Transverse colon (tissue), 4 donors: ENCODE results near the gene CBLL1. TPM values are rescaled to one million over a fixed set of nuclear protein-coding genes. Genes with fewer than 3 reads are reported as not detected.

Experiments
- DNase-seq: peaks from one replicate; pipeline ENCODE4 v3.0.0-alpha.2; 2019
- H3K27ac ChIP-seq, 4 donors: fragments of 200-600 bp; sonication (generic); 2 replicates each; pipeline ENCODE4 v1.5.1; 2016 to 2018; ENCODE audit warnings: inconsistent platforms in 4 of 4
- H3K27me3 ChIP-seq: fragments of 200-600 bp; sonication (generic); 2 replicates; pipeline ENCODE4 v1.5.1; 2017; ENCODE audit warnings: inconsistent platforms
- H3K36me3 ChIP-seq, 4 donors: fragments of 200-600 bp; sonication (generic); 2 replicates each; pipeline ENCODE4 v1.5.1; 2017 to 2019; ENCODE audit warnings: inconsistent platforms in 4 of 4
- H3K4me1 ChIP-seq, 4 donors: fragments of 200-600 bp; sonication (generic); 2 replicates each; pipeline ENCODE4 v1.5.1; 2017 to 2020; ENCODE audit warnings: inconsistent platforms in 4 of 4
- H3K4me3 ChIP-seq, 4 donors: fragments of 200-600 bp; sonication (generic); 1 replicate in 1 of 4; 2 replicates in 3 of 4; pipeline versions ENCODE4 v1.5.1 to v1.6.1; 2017 to 2019; ENCODE audit warnings: inconsistent platforms in 4 of 4
- H3K9me3 ChIP-seq, 2 donors: fragments of 200-600 bp; sonication (generic); 2 replicates each; pipeline ENCODE4 v1.5.1; 2017 to 2019; ENCODE audit warnings: inconsistent platforms in 2 of 2
- CTCF ChIP-seq, 5 experiments: fragments of 200-600 bp in 3 of 5; fragments of 450-650 bp in 2 of 5; sonication (generic) in 3 of 5; IDR thresholded peaks; 1 replicate in 2 of 5; 2 replicates in 3 of 5; pipeline ENCODE4 v1.5.1; 2016 to 2017; ENCODE audit warnings: antibody characterized with exemption in 5 of 5, inconsistent platforms in 3 of 5, mild to moderate bottlenecking in 2 of 5, moderate library complexity in 1 of 5
- EP300 ChIP-seq: sonication (generic); formaldehyde crosslinking; IDR thresholded peaks from one replicate; pipeline ENCODE4 v1.6.1; 2017; ENCODE audit warnings: antibody characterized with exemption, low read depth
- POLR2A ChIP-seq: fragments of 450-650 bp; IDR thresholded peaks from one replicate; pipeline ENCODE4 v1.6.1; 2016; ENCODE audit warnings: antibody characterized with exemption, mild to moderate bottlenecking, moderate library complexity
- POLR2AphosphoS5 ChIP-seq, 3 donors: sonication (generic); formaldehyde crosslinking; IDR thresholded peaks; one replicate each; pipeline ENCODE4 v1.6.1; 2016; ENCODE audit warnings: antibody characterized with exemption in 3 of 3
- WGBS, 2 donors: methylation state at CpG; one replicate each; pipeline ENCODE4 v1.1.5; 2018; ENCODE audit warnings: low coverage in 1 of 2; 5-methylcytosine and 5-hydroxymethylcytosine counted together
- in situ Hi-C, 4 donors: fragments of 200-750 bp; cut with MboI; loops; one replicate each; pipeline versions ENCODE4 v1.15.0 to v1.15.1; 2017; ENCODE audit warnings: low sequenced_read_pairs in 3 of 4, low pct_ligation_motif_present in 1 of 4, low pct_unique_long_range_greater_than_20kb in 1 of 4
- intact Hi-C: fragments of 100-400 bp; cut with DNase I; formaldehyde crosslinking; loops from one replicate; pipeline ENCODE4 v1.15.1; 2023; ENCODE audit warnings: low total_unique reads
- total RNA-seq, 4 donors: library from RNA; depleted of rRNA; stranded (reverse); fragments of >200 nt; gene quantifications; one replicate each; pipeline ENCODE4 v1.1.0, GENCODE V29; 2016

The CBLL1 gene
- total RNA-seq, 4 donors from 2014 or later = 30.6 to 53.9 (median 38.8) TPM

GRCh38 chr7:107700570-107700969, 43.4 kb upstream of the CBLL1 start:
- intact Hi-C loops = no loop called here
- no peak for DNase-seq
- Histone ChIP-seq H3K27ac (no peak overlapping the region), H3K36me3 (no peaks in the 10 kb centered on the region), H3K9me3 (no peaks in the 10 kb centered on the region), H3K4me1 (no peaks in the 10 kb centered on the region), H3K27me3 (no peaks in the 10 kb centered on the region), H3K4me3 (no peak overlapping the region)
- no peak for TF ChIP-seq EP300
- no peak for TF ChIP-seq POLR2A
- no peak for TF ChIP-seq POLR2AphosphoS5 (IDR thresholded peaks at IDR 0.05)
- TF ChIP-seq CTCF (IDR thresholded peaks at IDR 0.05) = no peak
- in situ Hi-C loops = no loop called here

GRCh38 chr7:107701191-107701590, 42.8 kb upstream of the CBLL1 start:
- H3K27ac ChIP-seq = no peak overlapping the region
- H3K36me3 ChIP-seq = no peaks in the 10 kb centered on the region
- TF ChIP-seq CTCF (IDR thresholded peaks at IDR 0.05) (no peak), EP300 (no peak), POLR2A (no peak), POLR2AphosphoS5 (IDR thresholded peaks at IDR 0.05) (no peak)
- no peaks in the 10 kb centered on the region for H3K27me3 ChIP-seq
- H3K4me3 ChIP-seq = no peak overlapping the region
- intact Hi-C loops = no loop called here
- H3K9me3 ChIP-seq = no peaks in the 10 kb centered on the region
- 78 to 82% methylated on average over 3 of the region's 3 CpGs for WGBS, 2 donors
- no peaks in the 10 kb centered on the region for H3K4me1 ChIP-seq
- in situ Hi-C loops = no loop called here
- DNase-seq = no peak

GRCh38 chr7:107703219-107703618, 40.7 kb upstream of the CBLL1 start:
- Histone ChIP-seq H3K4me3 (no peak overlapping the region), H3K27ac (no peak overlapping the region), H3K4me1 (no peaks in the 10 kb centered on the region), H3K9me3 (no peaks in the 10 kb centered on the region), H3K27me3 (no peaks in the 10 kb centered on the region), H3K36me3 (no peaks in the 10 kb centered on the region)
- in situ Hi-C loops = no loop called here
- TF ChIP-seq CTCF (IDR thresholded peaks at IDR 0.05) (no peak), POLR2A (no peak), POLR2AphosphoS5 (IDR thresholded peaks at IDR 0.05) (no peak), EP300 (no peak)
- intact Hi-C loops = no loop called here
- DNase-seq = no peak

- H3K27ac ChIP-seq = no peak overlapping the region
- no peaks in the 10 kb centered on the region for H3K4me1 ChIP-seq
- no peak overlapping the region for H3K4me3 ChIP-seq
- H3K36me3 ChIP-seq = no peaks in the 10 kb centered on the region
- TF ChIP-seq CTCF (IDR thresholded peaks at IDR 0.05) (no peak), EP300 (no peak), POLR2AphosphoS5 (IDR thresholded peaks at IDR 0.05) (no peak)
- no peaks in the 10 kb centered on the region for H3K27me3 ChIP-seq
- 60 to 91% methylated on average over 3 of the region's 3 CpGs for WGBS, 2 donors
- intact Hi-C loops (no loop called here), in situ Hi-C loops (no loop called here)
- H3K9me3 ChIP-seq = no peaks in the 10 kb centered on the region
- DNase-seq = no peak
Observed at GRCh38 chr7:107703872-107704271, 40.1 kb upstream of the CBLL1 start.
